HepG2 (cell line): ENCODE data around the gene SP3. TPM values are rescaled to one million over a fixed set of nuclear protein-coding genes. Genes with fewer than 3 reads are reported as not detected.

Experiments used
- ATF7-NPFF ChIP-seq: sonication (generic); formaldehyde crosslinking; IDR thresholded peaks from 2 replicates; pipeline ENCODE4 v1.8.1; 2023; ENCODE audit warnings: mild to moderate bottlenecking, low read depth, missing genetic modification reagents, moderate library complexity
- BRCA1 ChIP-seq: sonication (generic); formaldehyde crosslinking; IDR thresholded peaks from 2 replicates; pipeline ENCODE4 v1.4.0; 2020; ENCODE audit warnings: missing genetic modification reagents
- FOXJ3 ChIP-seq: sonication (generic); formaldehyde crosslinking; IDR thresholded peaks from 2 replicates; pipeline ENCODE4 v1.4.0; 2020; ENCODE audit warnings: missing genetic modification reagents, mild to moderate bottlenecking, borderline replicate concordance
- GRHL1 ChIP-seq: sonication (generic); formaldehyde crosslinking; conservative IDR thresholded peaks from 2 replicates; pipeline ENCODE4 v1.8.0; 2022; ENCODE audit warnings: missing genetic modification reagents
- KLF13 ChIP-seq: sonication (generic); formaldehyde crosslinking; IDR thresholded peaks from 2 replicates; pipeline ENCODE4 v1.4.0; 2020; ENCODE audit warnings: mild to moderate bottlenecking, missing genetic modification reagents
- MEIS2 ChIP-seq: sonication (generic); formaldehyde crosslinking; IDR thresholded peaks from 2 replicates; pipeline ENCODE4 v1.9.0; 2021; ENCODE audit warnings: mild to moderate bottlenecking, missing genetic modification reagents
- MLLT10 ChIP-seq: sonication (generic); formaldehyde crosslinking; IDR thresholded peaks from 2 replicates; pipeline ENCODE4 v1.4.0; 2020; ENCODE audit warnings: missing genetic modification reagents
- MTA1 ChIP-seq: sonication (generic); formaldehyde crosslinking; IDR thresholded peaks from 2 replicates; pipeline ENCODE4 v1.4.0; 2020; ENCODE audit warnings: missing genetic modification reagents, mild to moderate bottlenecking, borderline replicate concordance
- MXD3 ChIP-seq: IDR thresholded peaks from 2 replicates; pipeline ENCODE4 v1.6.1; 2016; ENCODE audit warnings: mild to moderate bottlenecking, missing biosample characterization, missing genetic modification reagents
- NAIF1 ChIP-seq: sonication (generic); formaldehyde crosslinking; IDR thresholded peaks from 2 replicates; pipeline ENCODE4 v1.5.0; 2020; ENCODE audit warnings: mild to moderate bottlenecking, missing genetic modification reagents, borderline replicate concordance
- NRL ChIP-seq: sonication (generic); formaldehyde crosslinking; IDR thresholded peaks from 2 replicates; pipeline ENCODE4 v1.5.0; 2020; ENCODE audit warnings: missing genetic modification reagents, mild to moderate bottlenecking, moderate library complexity, borderline replicate concordance
- PRPF4 ChIP-seq: fragments of 200-400 bp; formaldehyde crosslinking; IDR thresholded peaks from 2 replicates; pipeline ENCODE4 v1.6.1; 2016; ENCODE audit warnings: low read length, low read depth; ENCODE audit not compliant: poor library complexity, severe bottlenecking
- RBM22 ChIP-seq: fragments of 200-400 bp; formaldehyde crosslinking; optimal IDR thresholded peaks from 2 replicates; pipeline ENCODE3; 2017; ENCODE audit warnings: mild to moderate bottlenecking, low read length, moderate library complexity
- REL ChIP-seq: sonication (generic); formaldehyde crosslinking; conservative IDR thresholded peaks from 2 replicates; pipeline ENCODE4 v1.8.0; 2022; ENCODE audit warnings: mild to moderate bottlenecking, missing genetic modification reagents, moderate library complexity
- RFX5 ChIP-seq: IDR thresholded peaks from 2 replicates; pipeline ENCODE4 v1.6.1; 2011; ENCODE audit warnings: low read depth, low read length, improper control_type of control experiment
- SMAD9 ChIP-seq: sonication (generic); formaldehyde crosslinking; IDR thresholded peaks from 2 replicates; pipeline ENCODE4 v1.5.1; 2020; ENCODE audit warnings: mild to moderate bottlenecking, missing genetic modification reagents
- TARDBP ChIP-seq: sonication (generic); formaldehyde crosslinking; IDR thresholded peaks from 2 replicates; pipeline ENCODE4 v1.8.0; 2022; ENCODE audit warnings: mild to moderate bottlenecking, missing genetic modification reagents
- TFE3 ChIP-seq: IDR thresholded peaks from 2 replicates; pipeline ENCODE4 v1.6.1; 2016
- TP53 ChIP-seq: sonication (generic); formaldehyde crosslinking; conservative IDR thresholded peaks from 2 replicates; pipeline ENCODE4 v1.4.0; 2020; ENCODE audit warnings: missing genetic modification reagents
- ZKSCAN5 ChIP-seq: sonication (generic); formaldehyde crosslinking; IDR thresholded peaks from 2 replicates; pipeline ENCODE4 v1.5.1; 2020; ENCODE audit warnings: mild to moderate bottlenecking, missing genetic modification reagents
- ZNF101 ChIP-seq: sonication (generic); formaldehyde crosslinking; IDR thresholded peaks from 2 replicates; pipeline ENCODE4 v1.4.0; 2020; ENCODE audit warnings: mild to moderate bottlenecking, low read depth, missing genetic modification reagents, borderline replicate concordance
- ZNF17 ChIP-seq: sonication (generic); formaldehyde crosslinking; IDR thresholded peaks from 2 replicates; pipeline ENCODE4 v1.5.0; 2020; ENCODE audit warnings: mild to moderate bottlenecking, missing genetic modification reagents
- ZNF556 ChIP-seq: sonication (generic); formaldehyde crosslinking; IDR thresholded peaks from 2 replicates; pipeline ENCODE4 v1.4.0; 2020; ENCODE audit warnings: mild to moderate bottlenecking, missing genetic modification reagents, borderline replicate concordance
- ZNF572 ChIP-seq: sonication (generic); formaldehyde crosslinking; IDR thresholded peaks from 2 replicates; pipeline ENCODE4 v1.5.1; 2020; ENCODE audit warnings: mild to moderate bottlenecking, missing genetic modification reagents
- ZNF576 ChIP-seq: sonication (generic); formaldehyde crosslinking; IDR thresholded peaks from 2 replicates; pipeline ENCODE4 v1.4.0; 2020; ENCODE audit warnings: mild to moderate bottlenecking, missing genetic modification reagents
- ZNF691 ChIP-seq: sonication (generic); formaldehyde crosslinking; IDR thresholded peaks from 2 replicates; pipeline ENCODE4 v1.4.0; 2020; ENCODE audit warnings: missing genetic modification reagents, low read depth, mild to moderate bottlenecking, borderline replicate concordance
- polyA plus RNA-seq, 8 experiments: library from polyadenylated mRNA; depleted of rRNA in 3 of 8; stranded (reverse) in 7 of 8; unstranded in 1 of 8; fragments of >200 nt; fragmentation: Illumina TruSeq in 4 of 8; extraction: Trizol in 4 of 8; gene quantifications; 2 replicates each; pipeline versions ENCODE4 v1.2.1 to v1.2.3, GENCODE V29; 2011 to 2016; ENCODE audit warnings: low read depth in 4 of 8, missing spikeins in 1 of 8, mixed read lengths in 1 of 8; ENCODE audit not compliant: insufficient read depth in 1 of 8
- total RNA-seq, 5 experiments: library from RNA; depleted of rRNA; stranded (reverse); fragments of >200 nt; fragmentation: Illumina TruSeq; extraction: Trizol; gene quantifications; 2 replicates each; pipeline ENCODE4 v1.2.3, GENCODE V29; 2016; ENCODE audit warnings: low read depth in 1 of 5

Gene SP3
- total and polyA plus RNA-seq, 2 of the 13 experiments (the other 11 are each of a cell fraction or from before 2014, with no cell fraction given): 57.3 to 132 TPM

- no peak for TF ChIP-seq BRCA1 (CRISPR knock-in tag)
- TF ChIP-seq ZNF17 (CRISPR knock-in tag): no peak
- no peak for TF ChIP-seq RBM22
- TF ChIP-seq SMAD9 (CRISPR knock-in tag): no peak
- peak; percentile 83; the same call in 1 of the 2 replicates for TF ChIP-seq MEIS2 (CRISPR knock-in tag)
- no peak for TF ChIP-seq NRL (CRISPR knock-in tag)
- TF ChIP-seq FOXJ3 (CRISPR knock-in tag): no peak
- peak; percentile 87 for TF ChIP-seq ATF7-NPFF (CRISPR knock-in tag)
- TF ChIP-seq ZNF101 (CRISPR knock-in tag): no peak
- no peak for TF ChIP-seq RFX5
- TF ChIP-seq MXD3: peak; percentile 52; the same call in 1 of the 2 replicates
- no peak for TF ChIP-seq KLF13 (CRISPR knock-in tag)
- no peak for TF ChIP-seq MLLT10 (CRISPR knock-in tag)
- peak; percentile 55; the same call in 1 of the 2 replicates for TF ChIP-seq TARDBP (CRISPR knock-in tag)
- no peak for TF ChIP-seq ZNF576 (CRISPR knock-in tag)
- 0 out of 2 replicates have a peak, but pooled peaks have one; percentile 40 for TF ChIP-seq ZNF556 (CRISPR knock-in tag)
- TF ChIP-seq REL (CRISPR knock-in tag): no peak
- no peak for TF ChIP-seq PRPF4
- no peak for TF ChIP-seq GRHL1 (CRISPR knock-in tag)
- no peak for TF ChIP-seq ZKSCAN5 (CRISPR knock-in tag)
- TF ChIP-seq TP53: no peak
- TF ChIP-seq ZNF691 (CRISPR knock-in tag): no peak
- no peak; the same call in 1 of the 2 replicates for TF ChIP-seq TFE3
- no peak for TF ChIP-seq ZNF572 (CRISPR knock-in tag)
- TF ChIP-seq NAIF1 (CRISPR knock-in tag): no peak
- peak; percentile 55; the same call in 1 of the 2 replicates for TF ChIP-seq MTA1 (CRISPR knock-in tag)
Measured at GRCh38 chr2:173963817-173964564, 1.2 kb downstream of the SP3 start (continued).
